ENCODE data around the gene IGF2BP1.
"Not testable (repeated sequence)": the region's sequence is repeated elsewhere in the genome, so short reads cannot be mapped to it uniquely, and the experiment has no call there.

Gene IGF2BP1

DNA sequence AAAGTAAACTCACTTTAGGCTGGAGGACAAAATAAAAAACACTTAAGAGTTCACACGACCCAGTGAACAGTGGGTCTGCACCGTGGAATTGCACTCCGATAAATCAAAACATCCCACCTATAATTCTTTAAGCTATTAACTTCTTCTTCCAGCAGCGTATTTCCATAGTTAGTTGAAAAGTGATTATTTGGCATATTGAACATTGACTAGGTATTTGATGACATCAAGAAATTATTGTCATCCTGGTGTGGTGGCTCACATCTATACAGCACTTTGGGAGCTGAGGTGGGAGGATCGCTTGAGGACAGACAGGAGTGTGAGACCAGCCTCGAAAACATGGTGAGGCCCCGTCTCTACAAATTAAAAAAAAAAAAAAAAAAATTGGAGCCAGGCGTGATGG is 23.4 kb downstream of the IGF2BP1 start:
- no peak for DNase-seq (ENCODE audit: low spot score)

DNA sequence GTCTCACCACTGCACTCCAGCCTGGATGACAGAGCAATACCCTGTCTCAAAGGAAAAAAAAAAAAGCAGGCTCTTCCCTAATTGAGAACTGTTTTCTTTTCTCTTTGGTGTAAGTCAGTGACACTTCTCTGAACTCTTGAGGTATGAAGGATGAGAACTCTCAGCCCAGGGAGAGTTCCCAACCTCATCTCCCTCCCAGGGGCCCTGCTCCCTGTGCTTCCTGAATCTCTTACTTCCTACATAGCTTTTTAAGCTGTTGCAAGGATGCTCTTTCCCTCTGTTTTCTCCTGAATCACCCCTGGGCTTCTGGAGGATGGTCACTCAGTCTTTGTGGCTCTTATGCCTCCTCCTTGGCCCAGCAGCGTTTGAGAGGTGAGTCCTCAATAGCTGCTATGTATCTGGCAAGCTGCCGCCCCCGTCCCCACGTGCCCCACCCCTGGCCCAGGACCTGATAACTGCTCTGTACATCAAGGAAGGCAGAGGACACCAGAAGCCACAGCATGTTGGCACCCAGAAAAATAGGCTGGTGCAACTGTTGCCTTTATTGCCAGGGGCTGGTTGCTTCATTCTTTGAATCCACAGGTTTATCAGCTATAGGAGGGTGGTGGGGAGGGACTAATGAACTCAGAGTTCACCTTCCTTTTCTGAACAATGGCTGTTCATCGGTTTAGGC is 24.0 kb downstream of the IGF2BP1 start:
- DNase-seq (ENCODE audit: low spot score) = no peak

DNA sequence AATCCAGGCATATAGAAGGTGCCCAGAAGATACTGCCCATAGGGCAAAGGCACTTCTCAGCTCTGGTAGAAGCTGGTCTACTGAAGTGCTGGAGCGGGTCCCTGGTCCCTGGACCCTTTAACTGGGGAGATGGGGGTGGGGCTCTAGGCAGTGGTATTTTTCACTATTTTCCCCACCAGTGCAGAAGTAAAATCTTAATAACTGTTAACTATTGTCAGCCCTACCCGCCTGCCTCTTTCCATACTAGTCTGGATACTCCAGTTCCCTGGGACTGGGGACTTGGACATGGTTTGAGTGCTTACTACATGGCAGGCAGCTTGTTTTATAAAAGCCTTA is 24.6 kb downstream of the IGF2BP1 start:
- DNase-seq (ENCODE audit: low spot score) = no peak

DNA sequence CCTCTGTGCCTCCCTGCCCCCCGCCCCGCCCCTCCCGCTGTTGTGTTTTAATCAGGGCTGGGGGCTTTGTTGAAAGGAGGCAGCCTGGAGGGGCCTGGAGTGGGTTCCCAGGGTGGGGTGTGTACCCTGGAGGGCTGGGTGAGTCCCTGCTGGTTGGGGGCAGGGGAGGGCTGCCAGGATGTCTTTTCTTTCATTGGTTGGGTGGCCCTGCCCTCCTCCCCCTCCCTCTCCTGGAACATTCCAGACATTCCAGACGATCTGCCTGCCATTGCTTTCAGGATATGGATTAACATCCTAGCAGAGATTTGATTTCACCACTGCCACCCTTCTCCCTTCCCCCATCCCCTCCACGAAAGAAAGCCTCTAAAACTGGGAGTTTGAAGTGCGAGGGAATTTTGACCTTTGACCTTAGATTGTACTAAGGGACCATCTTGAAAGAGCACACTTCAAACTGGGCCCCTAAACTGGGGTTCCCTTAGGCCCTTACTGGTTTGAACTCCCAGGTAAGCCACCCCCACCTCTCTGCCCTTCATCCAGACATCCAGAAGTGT is 25.3 kb downstream of the IGF2BP1 start:
- no peak for DNase-seq (ENCODE audit: low spot score)

DNA sequence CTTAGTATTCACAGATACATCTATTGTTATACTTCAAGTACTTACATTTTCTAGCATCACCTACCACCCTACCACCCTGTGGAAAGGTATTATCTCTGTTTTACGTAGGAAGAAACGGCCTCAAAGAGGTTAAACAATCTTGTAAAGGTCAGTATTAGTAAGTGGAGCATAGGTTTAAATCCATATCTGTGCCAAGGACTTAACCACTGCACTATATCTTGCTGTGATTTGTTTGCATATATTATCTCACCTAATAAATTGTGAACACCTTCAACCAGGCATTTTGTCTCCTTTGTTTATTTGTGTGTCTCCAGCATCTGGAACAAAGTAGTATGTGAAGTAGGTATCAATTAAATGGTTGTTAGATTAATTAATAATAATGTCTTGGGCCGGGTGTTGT is 27.3 kb downstream of the IGF2BP1 start:
- no peak for DNase-seq (ENCODE audit: low spot score)

DNA sequence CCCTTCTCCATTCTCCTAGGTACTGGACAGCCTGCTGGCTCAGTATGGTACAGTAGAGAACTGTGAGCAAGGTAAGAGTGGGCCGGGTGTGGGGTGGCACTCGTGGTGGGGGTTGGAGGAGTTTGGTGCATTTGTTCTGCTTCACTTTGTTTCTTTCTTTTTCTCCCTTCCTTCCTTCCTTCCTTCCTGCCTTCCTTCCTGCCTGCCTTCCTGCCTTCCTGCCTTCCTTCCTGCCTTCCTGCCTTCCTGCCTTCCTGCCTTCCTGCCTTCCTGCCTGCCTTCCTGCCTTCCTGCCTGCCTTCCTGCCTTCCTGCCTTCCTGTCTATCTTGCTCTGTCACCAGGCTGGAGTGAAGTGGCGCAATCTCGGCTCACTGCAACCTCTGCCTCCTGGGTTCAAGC is 29.3 kb downstream of the IGF2BP1 start:
- DNase-seq (ENCODE audit: low spot score) = not testable (repeated sequence)

DNA sequence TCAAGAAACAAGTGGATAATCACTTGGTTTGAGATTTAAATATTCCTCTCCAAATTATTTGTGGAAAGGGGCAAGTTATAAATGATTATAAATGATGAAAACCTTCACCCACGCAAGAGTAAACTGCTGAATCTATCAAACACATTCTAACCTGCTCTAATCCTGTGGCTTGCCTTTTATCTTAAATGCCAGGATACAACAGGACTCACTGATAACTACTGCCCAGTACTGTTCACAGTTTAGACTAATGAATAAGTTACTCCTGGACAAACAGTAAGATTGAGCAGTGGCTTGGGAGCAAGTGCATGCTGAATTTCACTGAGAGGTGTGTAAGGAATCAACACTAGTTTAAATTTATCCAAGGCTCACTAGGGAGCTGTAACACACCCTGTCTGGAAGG is 31.1 kb downstream of the IGF2BP1 start:
- no peak for DNase-seq (ENCODE audit: low spot score)

DNA sequence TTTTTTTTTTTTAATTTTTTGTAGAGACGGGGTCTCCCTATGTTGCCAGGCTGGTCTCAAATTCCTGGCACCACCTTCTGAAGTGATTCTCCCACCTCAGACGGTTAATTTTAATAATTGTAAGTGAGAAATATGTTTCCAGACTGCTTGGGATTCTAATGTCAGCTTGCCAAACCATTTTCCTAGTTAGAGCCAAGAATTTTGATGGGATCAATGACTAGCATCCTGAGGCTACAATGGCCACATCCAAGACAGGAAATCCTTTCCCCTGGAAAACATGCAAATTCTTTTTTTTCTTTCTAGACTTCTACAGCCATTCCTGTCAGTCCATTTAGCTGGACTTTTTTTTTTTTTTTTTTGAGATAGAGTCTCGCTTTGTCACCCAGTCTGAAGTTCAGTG is 32.6 kb downstream of the IGF2BP1 start:
- DNase-seq (ENCODE audit: low spot score) = no peak

DNA sequence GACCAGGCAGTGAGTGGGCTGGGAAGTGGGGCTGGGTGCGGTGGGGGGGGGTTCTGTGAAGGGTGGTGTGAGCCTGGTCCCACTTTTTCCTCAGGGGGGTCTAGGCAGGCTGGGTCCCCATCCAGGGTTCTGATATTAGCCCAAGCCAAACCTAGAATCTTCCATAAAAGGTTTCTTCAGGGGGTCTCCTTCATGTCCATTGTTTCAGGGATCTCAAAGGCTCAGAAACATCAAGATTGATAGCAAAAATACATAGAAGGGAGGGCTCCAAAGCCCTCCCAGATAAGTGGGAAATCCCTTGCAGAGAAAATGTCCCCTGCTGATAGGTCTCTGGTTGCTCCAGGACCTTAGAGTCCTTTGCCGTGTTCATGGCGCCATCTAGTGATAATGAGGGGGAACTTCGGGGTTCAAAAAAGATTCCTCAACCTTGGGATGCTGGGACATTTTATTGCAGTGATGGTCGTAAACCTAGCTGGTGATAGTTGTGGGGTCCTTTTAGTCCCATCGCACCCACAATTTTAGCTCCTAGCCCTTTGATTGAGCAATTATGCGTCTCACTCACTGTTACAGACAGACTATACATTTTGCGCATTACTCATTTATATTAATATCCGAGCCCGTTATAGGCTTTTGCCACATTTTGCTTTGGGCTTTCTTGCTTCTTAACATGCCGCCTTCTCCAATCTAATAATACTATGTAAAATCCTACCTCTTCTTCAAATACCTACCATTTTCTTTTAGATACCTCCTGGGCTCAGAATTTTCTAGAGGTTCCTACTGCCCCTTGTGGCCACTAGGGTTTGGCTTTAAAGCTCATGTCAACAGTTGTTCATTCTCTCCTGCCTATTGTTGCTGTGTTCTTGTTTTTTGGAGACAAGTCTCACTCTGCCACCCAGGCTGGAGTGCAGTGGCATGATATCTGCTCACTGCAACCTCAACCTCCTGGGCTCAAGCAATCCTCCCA is 35.1 kb downstream of the IGF2BP1 start:
- DNase-seq (ENCODE audit: low spot score) = peak; percentile 73

DNA sequence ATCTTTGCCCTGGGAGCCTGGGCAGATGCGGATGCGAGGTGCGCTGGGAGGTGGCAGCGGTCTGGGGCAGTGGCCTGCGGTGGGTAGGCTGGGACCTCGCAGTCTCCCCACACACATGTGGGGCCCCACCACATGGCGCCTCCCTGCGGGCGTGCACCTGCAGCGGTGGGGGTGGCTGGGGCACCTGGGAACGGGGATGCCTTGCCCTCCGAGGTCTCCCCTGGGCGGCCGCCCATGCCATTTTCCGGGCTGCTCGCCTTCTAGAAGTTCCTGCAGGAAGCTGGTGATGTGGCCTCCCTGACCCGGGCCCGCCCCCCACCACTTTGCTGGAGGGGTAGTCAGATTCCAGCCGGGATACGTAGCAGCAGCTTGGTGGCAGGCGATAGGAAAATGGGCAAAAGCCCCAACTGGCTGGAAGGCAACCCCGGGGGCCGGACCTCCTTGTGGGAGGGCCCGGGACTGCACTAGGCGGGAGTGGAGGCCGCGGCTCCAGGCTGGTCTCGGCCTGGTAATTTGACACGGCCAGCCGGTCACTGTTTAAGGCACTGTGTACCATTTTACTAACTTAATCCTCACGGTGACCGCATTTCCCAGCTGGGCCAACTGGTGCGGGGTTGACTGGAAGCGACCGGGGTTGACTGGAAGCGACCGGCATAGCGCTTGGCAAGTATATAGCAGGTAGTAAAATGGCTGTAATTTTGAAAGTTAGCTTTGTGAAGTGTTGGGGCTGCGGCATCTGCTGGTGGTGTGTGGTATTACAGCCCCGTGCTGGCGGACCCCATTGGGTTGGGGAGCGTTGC is 38.5 kb downstream of the IGF2BP1 start:
- peak; percentile 25 for DNase-seq (ENCODE audit: low spot score)

DNA sequence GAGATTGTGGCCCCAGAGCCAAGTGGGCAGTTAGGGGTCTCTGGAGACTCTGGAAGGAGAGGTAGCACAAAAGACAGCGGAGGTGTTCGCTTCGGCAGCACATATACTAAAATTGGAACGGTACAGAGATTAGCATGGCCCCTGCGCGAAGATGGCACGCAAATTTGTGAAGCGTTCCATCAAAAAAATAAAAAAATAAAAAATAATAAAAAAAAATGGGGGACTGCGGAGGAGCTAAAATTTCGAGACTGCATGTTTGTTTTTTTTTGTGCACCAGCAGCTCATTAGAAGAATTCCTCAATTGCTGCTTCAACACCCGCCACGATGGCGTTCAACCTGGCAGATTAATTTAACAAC is 39.1 kb downstream of the IGF2BP1 start:
- DNase-seq (ENCODE audit: low spot score) = no peak

DNA sequence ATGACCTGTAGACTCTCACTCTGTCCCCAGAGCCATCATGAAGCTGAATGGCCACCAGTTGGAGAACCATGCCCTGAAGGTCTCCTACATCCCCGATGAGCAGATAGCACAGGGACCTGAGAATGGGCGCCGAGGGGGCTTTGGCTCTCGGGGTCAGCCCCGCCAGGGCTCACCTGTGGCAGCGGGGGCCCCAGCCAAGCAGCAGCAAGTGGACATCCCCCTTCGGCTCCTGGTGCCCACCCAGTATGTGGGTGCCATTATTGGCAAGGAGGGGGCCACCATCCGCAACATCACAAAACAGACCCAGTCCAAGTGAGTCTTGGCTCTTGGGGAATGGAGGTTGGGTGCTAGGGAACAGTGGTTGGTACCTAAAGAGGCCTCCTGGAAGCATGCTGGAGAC is 41.0 kb downstream of the IGF2BP1 start:
- DNase-seq (ENCODE audit: low spot score) = no peak

DNA sequence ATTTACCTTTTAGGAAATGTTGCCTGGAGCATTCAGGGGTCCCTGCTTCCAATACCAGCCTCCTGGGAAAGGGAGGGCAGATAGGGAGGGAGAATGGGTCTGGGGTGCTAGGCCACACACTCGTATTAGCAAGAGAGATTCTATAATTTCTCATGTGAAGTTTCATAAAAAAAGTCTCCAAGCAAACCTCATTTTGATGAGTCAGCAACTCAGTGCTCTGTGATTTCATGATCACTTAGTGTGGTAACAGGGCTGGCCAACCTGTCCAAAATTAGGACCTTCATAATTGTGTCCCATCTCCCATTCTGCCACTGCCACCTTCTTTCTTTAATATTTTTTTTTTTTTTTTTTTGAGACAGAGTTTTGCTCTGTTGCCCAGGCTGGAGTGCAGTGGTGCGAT is 41.4 kb downstream of the IGF2BP1 start:
- no peak for DNase-seq (ENCODE audit: low spot score)

DNA sequence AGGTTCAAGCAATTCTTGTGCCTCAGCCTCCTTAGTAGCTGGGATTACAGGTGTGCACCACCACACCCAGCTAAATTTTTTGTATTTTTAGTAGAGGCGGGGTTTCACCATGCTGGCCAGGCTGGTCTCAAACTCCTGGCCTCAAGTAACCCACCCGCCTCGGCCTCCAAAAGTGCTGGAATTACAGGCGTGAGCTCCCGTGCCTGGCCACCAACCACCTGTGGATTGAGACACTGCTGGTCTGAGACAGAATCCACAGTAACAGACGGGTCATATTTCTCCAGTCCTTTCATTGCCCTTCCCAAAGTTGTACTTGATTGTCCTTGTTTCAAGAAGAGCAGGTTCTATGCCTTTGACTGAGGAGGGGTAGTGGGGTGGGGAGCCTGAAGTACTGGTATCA is 42.3 kb downstream of the IGF2BP1 start:
- DNase-seq (ENCODE audit: low spot score) = not testable (repeated sequence)

DNA sequence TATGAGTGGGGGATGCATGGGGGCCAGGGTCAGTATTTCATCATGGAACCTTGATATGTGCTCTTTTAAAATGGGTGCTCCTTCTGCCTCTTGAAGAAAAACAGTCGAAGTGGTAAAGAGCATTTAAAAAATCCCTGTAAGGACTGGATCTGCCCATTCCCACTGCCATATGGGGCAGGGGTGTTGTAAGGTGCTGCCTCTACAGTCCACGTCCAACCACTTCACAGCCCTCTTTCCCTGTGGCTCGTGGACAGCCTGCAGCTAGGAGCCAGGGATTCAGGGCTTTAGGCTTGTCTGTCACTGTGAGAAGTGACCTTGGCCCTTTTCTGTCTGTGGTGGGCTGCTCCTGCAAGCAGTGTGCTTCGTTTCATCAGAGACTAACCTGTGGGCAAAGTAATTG is 44.3 kb downstream of the IGF2BP1 start:
- DNase-seq (ENCODE audit: low spot score) = no peak

DNA sequence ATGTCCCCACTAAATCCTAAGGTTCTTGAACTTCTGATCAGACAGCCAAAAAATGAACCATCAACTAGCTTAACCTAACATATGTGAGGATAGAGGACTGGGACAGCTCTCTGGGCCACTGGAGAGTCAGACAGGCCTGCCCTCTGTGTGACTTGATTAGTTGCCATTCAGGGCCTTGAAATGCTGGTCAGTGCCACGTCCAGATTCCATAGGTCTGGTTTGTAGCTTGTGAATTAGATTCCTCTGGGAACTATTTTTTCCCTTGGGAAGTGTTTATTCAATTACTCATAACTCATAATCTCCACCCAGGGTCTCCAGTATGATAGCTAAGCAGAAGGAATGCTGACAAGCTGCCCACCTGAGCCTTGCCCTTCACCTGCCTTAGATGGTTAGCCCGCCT is 48.2 kb downstream of the IGF2BP1 start:
- no peak for DNase-seq (ENCODE audit: low spot score)

DNA sequence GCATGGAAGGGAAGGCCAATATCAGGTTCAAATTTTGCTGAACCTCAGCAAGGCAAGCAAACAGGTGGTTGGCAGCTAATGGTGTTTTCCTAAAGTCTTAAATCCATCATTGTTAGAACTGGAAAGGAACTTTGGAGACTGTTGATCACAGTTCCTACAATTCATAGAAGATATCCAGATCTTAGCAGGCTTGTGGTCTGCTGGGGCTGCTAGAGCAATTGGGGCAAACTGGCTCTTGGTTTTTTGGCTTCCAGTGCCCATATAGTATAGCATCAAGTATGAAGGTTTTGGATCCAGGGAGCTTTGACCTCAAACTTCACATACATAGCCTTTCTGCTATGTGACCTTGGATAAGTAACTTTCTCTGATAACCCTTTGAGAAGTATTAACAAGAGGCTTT is 49.7 kb downstream of the IGF2BP1 start:
- no peak for DNase-seq (ENCODE audit: low spot score)

DNA sequence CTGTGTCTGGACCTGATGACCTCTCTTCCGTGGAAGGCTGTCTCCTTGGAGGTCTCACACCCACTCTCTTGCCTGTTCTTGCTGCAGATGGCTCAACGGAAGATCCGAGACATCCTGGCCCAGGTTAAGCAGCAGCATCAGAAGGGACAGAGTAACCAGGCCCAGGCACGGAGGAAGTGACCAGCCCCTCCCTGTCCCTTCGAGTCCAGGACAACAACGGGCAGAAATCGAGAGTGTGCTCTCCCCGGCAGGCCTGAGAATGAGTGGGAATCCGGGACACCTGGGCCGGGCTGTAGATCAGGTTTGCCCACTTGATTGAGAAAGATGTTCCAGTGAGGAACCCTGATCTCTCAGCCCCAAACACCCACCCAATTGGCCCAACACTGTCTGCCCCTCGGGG is 52.1 kb downstream of the IGF2BP1 start:
- no peak for DNase-seq (ENCODE audit: low spot score)

DNA sequence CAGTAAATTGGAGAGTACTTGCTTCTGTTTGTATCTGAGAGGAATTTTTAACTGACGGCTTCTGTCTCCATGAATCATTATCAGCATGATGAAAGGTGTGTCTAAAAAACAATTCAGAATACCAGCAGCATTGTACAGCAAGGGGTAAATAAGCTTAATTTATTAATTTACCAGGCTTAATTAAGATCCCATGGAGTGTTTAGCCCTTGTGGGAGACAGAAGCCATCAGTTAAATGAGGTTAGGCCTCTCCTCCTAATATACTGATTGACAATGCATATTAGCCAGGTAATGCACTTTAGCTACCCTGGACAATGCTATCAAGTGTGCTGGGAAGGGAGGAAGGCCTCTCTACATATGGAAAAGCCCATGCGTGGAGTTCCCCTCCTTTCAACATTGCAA is 53.4 kb downstream of the IGF2BP1 start:
- no peak for DNase-seq (ENCODE audit: low spot score)

DNA sequence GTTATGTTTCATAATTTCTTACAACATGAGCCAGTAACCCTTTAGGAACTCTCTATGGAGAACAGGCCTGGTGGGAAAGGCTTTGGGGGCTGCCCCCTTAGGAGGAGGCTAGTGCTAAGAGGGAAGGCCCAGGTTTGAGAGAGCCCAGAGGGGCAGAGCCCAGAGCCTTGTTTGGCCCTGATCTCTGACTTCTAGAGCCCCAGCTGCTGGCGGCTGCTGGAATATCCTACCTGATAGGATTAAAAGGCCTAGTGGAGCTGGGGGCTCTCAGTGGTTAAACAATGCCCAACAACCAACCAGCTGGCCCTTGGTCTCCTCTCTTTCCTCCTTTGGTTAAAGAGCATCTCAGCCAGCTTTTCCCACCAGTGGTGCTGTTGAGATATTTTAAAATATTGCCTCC is 54.1 kb downstream of the IGF2BP1 start:
- DNase-seq (ENCODE audit: low spot score) = no peak

DNA sequence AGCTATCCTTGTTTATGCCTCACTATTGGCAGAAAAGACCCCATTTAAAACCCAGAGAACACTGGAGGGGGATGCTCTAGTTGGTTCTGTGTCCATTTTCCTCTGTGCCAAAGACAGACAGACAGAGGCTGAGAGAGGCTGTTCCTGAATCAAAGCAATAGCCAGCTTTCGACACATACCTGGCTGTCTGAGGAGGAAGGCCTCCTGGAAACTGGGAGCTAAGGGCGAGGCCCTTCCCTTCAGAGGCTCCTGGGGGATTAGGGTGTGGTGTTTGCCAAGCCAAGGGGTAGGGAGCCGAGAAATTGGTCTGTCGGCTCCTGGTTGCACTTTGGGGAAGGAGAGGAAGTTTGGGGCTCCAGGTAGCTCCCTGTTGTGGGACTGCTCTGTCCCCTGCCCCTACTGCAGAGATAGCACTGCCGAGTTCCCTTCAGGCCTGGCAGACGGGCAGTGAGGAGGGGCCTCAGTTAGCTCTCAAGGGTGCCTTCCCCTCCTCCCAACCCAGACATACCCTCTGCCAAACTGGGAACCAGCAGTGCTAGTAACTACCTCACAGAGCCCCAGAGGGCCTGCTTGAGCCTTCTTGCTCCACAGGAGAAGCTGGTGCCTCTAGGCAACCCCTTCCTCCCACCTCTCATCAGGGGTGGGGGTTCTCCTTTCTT is 56.1 kb downstream of the IGF2BP1 start:
- no peak for DNase-seq (ENCODE audit: low spot score)

All from activated CD4-positive, alpha-beta T cell treated with anti-CD3 and anti-CD28 coated beads, Interleukin-2, Interleukin-4, amounts not matched to agents 100 ng/mL and 50 ng/mL, durations not matched to agents 16 hours and 8 hours (primary cell).